Parathyroid adenoma (tissue), 2 donors: Measurements from ENCODE around the gene ZNF438.

Source experiments
- H2AFZ ChIP-seq: fragments of 300-600 bp; sonication (generic); one replicate; pipeline ENCODE4 v1.7.0; 2017; ENCODE audit warnings: antibody characterized with exemption, mild to moderate bottlenecking
- H3K27ac ChIP-seq: fragments of 300-600 bp; sonication (generic); one replicate; pipeline ENCODE4 v1.7.0; 2017
- H3K27me3 ChIP-seq: fragments of 300-600 bp; sonication (generic); one replicate; pipeline ENCODE4 v1.7.0; 2017; ENCODE audit warnings: low read length; ENCODE audit not compliant: control insufficient read depth, insufficient read depth
- H3K36me3 ChIP-seq: fragments of 300-600 bp; sonication (generic); one replicate; pipeline ENCODE4 v1.7.0; 2017; ENCODE audit warnings: low read length; ENCODE audit not compliant: control insufficient read depth, insufficient read depth
- H3K4me1 ChIP-seq: fragments of 300-600 bp; sonication (generic); one replicate; pipeline ENCODE4 v1.7.0; 2017; ENCODE audit warnings: control low read depth
- H3K4me2 ChIP-seq: fragments of 300-600 bp; sonication (generic); one replicate; pipeline ENCODE4 v1.7.0; 2017; ENCODE audit warnings: low read length
- H3K4me3 ChIP-seq: fragments of 300-600 bp; sonication (generic); one replicate; pipeline ENCODE4 v1.7.0; 2017; ENCODE audit warnings: low read depth, low read length
- H3K79me2 ChIP-seq: fragments of 300-600 bp; sonication (generic); one replicate; pipeline ENCODE4 v1.7.0; 2017; ENCODE audit warnings: control low read depth
- H3K9ac ChIP-seq: fragments of 300-600 bp; sonication (generic); one replicate; pipeline ENCODE4 v1.7.0; 2017; ENCODE audit warnings: mild to moderate bottlenecking
- H3K9me3 ChIP-seq: fragments of 300-600 bp; sonication (generic); one replicate; pipeline ENCODE4 v1.7.0; 2017; ENCODE audit warnings: low read length; ENCODE audit not compliant: control insufficient read depth
- TF ChIP-seq, protein P1 (sequence below): fragments of 300-600 bp; sonication (generic); IDR thresholded peaks from one replicate; pipeline ENCODE4 v1.7.0; 2017; ENCODE audit warnings: antibody characterized with exemption, mild to moderate bottlenecking
- donor health status: primary hyperparathyroidism.

Gene ZNF438

DNA sequence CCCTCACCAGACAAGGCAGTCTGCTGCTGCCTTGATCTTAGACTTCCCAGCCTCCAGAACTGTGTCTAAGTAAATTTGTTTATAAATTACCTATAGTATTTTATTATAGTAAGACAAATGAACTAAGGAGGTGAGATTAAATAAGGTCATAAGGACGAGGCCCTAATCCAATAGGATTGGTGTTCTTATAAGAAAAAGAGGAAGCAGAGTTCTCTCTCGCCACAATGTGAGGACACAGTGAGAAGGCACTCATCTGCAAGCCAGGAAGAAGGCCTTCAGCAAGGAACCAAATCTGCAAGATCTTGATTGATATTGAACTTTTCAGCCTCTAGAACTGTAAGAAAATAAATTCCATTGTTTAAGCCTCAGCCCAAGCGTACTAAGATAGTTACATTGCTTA is 6.1 kb upstream of the ZNF438 start:
- H3K79me2 ChIP-seq = no peaks in the 10 kb centered on the region
- no peaks in the 10 kb centered on the region for H3K36me3 ChIP-seq
- no peaks in the 10 kb centered on the region for H3K27me3 ChIP-seq
- H3K4me3 ChIP-seq = no peak overlapping the region
- no peak overlapping the region for H3K9ac ChIP-seq
- TF ChIP-seq, protein P1, sequence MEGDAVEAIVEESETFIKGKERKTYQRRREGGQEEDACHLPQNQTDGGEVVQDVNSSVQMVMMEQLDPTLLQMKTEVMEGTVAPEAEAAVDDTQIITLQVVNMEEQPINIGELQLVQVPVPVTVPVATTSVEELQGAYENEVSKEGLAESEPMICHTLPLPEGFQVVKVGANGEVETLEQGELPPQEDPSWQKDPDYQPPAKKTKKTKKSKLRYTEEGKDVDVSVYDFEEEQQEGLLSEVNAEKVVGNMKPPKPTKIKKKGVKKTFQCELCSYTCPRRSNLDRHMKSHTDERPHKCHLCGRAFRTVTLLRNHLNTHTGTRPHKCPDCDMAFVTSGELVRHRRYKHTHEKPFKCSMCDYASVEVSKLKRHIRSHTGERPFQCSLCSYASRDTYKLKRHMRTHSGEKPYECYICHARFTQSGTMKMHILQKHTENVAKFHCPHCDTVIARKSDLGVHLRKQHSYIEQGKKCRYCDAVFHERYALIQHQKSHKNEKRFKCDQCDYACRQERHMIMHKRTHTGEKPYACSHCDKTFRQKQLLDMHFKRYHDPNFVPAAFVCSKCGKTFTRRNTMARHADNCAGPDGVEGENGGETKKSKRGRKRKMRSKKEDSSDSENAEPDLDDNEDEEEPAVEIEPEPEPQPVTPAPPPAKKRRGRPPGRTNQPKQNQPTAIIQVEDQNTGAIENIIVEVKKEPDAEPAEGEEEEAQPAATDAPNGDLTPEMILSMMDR = no peak
- H2AFZ ChIP-seq = no peak overlapping the region
- H3K4me2 ChIP-seq = no peak overlapping the region
- no peak overlapping the region for H3K27ac ChIP-seq
- H3K4me1 ChIP-seq = no peaks in the 10 kb centered on the region
- H3K9me3 ChIP-seq = no peaks in the 10 kb centered on the region

DNA sequence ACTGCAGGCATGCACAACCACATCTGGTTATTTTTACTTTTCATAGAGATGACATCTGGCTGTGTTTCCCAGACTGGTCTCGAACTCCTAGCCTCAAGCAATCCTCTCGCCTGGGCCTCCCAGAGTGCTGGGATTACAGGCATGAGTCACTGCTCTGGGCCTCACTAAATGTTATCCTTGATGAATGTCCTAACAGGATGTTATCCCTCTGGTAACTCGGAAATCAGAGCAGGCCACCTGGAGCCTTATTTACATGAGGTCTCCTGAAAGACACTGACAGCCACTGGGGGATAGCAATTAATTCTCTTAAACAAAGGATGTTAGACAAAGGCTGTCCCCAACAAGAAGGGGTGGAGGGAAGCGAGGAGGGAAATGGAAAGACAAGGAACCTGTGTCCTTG is 4.5 kb upstream of the ZNF438 start:
- Histone ChIP-seq H3K27me3 (no peaks in the 10 kb centered on the region), H3K9ac (no peak overlapping the region), H3K36me3 (no peaks in the 10 kb centered on the region), H3K4me3 (no peak overlapping the region), H3K79me2 (no peaks in the 10 kb centered on the region), H3K4me1 (no peaks in the 10 kb centered on the region), H3K4me2 (no peak overlapping the region), H3K9me3 (no peaks in the 10 kb centered on the region), H2AFZ (no peak overlapping the region), H3K27ac (no peak overlapping the region)
- TF ChIP-seq, protein P1 = no peak

DNA sequence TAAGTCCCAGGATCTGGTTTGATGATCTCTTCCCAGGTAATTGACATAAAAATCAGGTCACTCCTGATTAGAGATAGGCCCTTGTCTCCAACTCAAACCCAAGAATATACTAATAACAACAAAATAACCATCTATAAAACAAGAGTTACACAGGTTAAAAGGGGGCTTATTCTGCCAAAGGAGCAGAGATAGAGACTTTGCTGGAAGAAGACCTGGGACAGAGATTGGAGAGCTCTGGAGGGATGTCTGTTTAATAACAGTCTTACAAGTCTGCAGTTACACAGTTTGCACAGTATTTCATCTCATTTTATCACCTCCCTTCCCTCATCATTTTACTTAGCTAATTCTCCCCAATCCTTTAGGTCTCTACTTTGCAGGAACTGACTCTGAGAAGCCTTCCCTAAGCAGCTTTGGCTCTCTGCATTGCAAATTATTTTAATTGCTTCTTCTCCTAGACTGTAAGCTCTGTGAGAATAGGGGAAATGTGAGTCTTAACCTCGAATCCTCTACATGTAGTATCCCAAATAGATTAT is 3.7 kb upstream of the ZNF438 start:
- Histone ChIP-seq H2AFZ (peak overlapping the region; percentile 5), H3K4me1 (peaks cover 5% of the 10 kb centered on the region), H3K9me3 (no peaks in the 10 kb centered on the region), H3K9ac (no peak overlapping the region), H3K4me3 (no peak overlapping the region), H3K79me2 (no peaks in the 10 kb centered on the region), H3K4me2 (no peak overlapping the region), H3K36me3 (no peaks in the 10 kb centered on the region), H3K27ac (no peak overlapping the region), H3K27me3 (no peaks in the 10 kb centered on the region)
- TF ChIP-seq, protein P1 = no peak

DNA sequence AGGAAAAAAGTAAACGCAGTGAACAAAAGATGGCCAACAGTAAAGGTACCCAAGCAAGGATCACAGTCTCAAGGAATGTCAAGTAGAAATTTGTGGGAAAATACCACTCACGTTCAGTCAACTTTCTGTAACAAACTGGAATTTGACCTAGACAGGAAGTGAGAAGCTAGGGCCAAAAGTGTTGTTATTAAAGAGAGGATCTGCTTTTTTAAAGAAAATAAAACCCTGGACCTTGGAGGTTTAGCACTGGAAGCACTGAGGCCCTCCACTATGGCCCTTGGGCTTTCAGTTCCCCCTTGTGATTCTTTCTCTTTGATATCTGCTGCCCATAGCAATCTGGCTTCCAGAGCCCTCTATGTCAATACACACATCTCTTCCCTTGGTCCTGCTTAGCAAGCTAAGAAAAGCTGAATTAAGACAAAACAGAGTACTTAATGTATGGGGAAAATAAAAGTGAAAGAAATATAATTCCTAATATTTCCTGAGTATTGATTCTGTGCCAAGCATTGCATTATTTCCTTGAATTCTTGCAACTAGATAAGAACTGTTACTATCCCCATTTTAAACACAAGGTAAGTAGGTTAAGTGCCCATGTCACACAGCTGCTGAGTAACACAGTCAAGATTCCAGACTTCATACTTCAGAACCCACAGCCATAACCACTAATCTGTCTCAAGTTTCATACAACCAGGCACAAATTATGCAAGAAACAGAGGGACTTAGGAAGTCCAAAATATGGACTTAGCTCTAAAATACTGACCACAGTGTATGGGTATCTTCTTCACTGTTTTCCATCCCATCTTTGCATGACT is 2.6 kb upstream of the ZNF438 start:
- H3K27ac ChIP-seq = peak overlapping the region; percentile 25
- no peak overlapping the region for H3K4me2 ChIP-seq
- H3K9ac ChIP-seq = no peak overlapping the region
- H3K4me3 ChIP-seq = no peak overlapping the region
- TF ChIP-seq, protein P1 = no peak
- H3K36me3 ChIP-seq = no peaks in the 10 kb centered on the region
- H3K4me1 ChIP-seq = peaks cover 5% of the 10 kb centered on the region
- H3K27me3 ChIP-seq = no peaks in the 10 kb centered on the region
- H2AFZ ChIP-seq = peak overlapping the region; percentile 18
- no peaks in the 10 kb centered on the region for H3K9me3 ChIP-seq
- H3K79me2 ChIP-seq = no peaks in the 10 kb centered on the region

DNA sequence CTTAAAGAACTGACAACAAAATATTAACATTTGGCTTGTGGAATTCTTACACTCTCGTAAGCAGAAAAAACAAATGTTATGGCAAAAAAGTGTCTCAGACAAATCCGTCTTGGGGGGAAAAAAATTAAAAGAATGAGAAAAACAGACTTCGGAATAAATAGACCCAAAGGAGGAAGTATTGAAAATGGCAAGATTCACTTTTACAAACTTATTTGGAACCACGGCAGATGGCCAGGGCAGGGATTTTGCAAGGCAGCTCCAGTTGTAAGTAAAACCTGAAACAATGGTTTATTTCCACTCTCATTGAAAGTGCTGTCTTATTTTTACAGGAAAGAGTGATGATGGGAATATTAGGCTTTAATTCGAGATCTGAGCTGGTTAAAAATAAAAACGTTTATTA is 1.5 kb upstream of the ZNF438 start:
- Histone ChIP-seq H3K4me3 (no peak overlapping the region), H3K79me2 (no peaks in the 10 kb centered on the region), H3K9ac (no peak overlapping the region), H3K27ac (no peak overlapping the region), H3K4me2 (no peak overlapping the region), H3K9me3 (no peaks in the 10 kb centered on the region), H3K27me3 (no peaks in the 10 kb centered on the region), H3K4me1 (peaks cover 5% of the 10 kb centered on the region), H3K36me3 (no peaks in the 10 kb centered on the region), H2AFZ (peak overlapping the region; percentile 99)
- TF ChIP-seq, protein P1 = no peak
